ENCODE measurements around the gene DNM3. TPM values are rescaled to one million over a fixed set of nuclear protein-coding genes. Genes with fewer than 3 reads are reported as not detected.

The DNM3 gene
- total and polyA plus RNA-seq, 2 experiments from 2014 or later: 5.2 to 12.2 TPM

DNA sequence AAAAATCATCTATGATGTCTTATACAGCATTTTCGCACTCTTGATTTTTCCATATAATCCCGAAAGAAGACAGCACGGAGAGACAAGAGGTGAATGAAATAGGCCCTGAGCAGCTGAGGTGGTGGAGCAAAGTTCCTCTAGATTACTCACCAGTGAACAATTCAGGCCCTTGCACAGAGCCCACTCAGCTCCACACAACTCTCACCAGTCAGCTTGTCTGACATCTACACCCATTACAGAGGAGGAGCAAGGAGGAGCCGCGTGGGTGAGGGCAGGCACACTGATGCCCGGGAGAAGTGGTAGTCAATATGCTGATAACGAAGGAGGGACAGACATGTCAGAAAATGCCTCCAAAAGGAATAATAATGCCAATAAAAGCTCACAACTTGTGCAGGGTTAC is 59.9 kb downstream of the DNM3 start:
- H3K36me3 ChIP-seq (ENCODE audit: insufficient read depth): no peaks in the 10 kb centered on the region
- Mint-ChIP-seq H3K4me1 (peaks cover 24% of the 10 kb centered on the region), H3K9me3 (no peaks in the 10 kb centered on the region)

More for the DNA sequence above, 59.9 kb downstream of the DNM3 start:
- Histone ChIP-seq H2AFZ (no peak overlapping the region), H3K27ac (ENCODE audit: low read depth) (no peak overlapping the region), H3K27me3 (ENCODE audit: insufficient read depth) (no peaks in the 10 kb centered on the region), H3K4me3 (no peak overlapping the region), H3K9me2 (ENCODE audit: insufficient read depth) (no peaks in the 10 kb centered on the region; the same call in 1 of the 2 replicates), H3F3A (replicated peaks; ENCODE audit: low read depth) (no peaks in the 10 kb centered on the region), H3K4me2 (no peak overlapping the region), H3K79me2 (replicated peaks; ENCODE audit: insufficient read depth) (no peaks in the 10 kb centered on the region), H3K4me1 (ENCODE audit: insufficient read depth) (peaks cover 17% of the 10 kb centered on the region; the same call in 1 of the 2 replicates), H4K20me1 (replicated peaks; ENCODE audit: insufficient read depth) (no peaks in the 10 kb centered on the region)
- no peaks in the 10 kb centered on the region; the same call in 2 of the 3 replicates for H3K36me3 Mint-ChIP-seq (ENCODE audit: low read depth)
- ATAC-seq (no peak), DNase-seq (ENCODE audit: low spot score) (no peak)
- peaks cover 7% of the 10 kb centered on the region for H3K27me3 Mint-ChIP-seq (ENCODE audit: insufficient read depth, low read depth, poor library complexity)
- TF ChIP-seq, protein P1, sequence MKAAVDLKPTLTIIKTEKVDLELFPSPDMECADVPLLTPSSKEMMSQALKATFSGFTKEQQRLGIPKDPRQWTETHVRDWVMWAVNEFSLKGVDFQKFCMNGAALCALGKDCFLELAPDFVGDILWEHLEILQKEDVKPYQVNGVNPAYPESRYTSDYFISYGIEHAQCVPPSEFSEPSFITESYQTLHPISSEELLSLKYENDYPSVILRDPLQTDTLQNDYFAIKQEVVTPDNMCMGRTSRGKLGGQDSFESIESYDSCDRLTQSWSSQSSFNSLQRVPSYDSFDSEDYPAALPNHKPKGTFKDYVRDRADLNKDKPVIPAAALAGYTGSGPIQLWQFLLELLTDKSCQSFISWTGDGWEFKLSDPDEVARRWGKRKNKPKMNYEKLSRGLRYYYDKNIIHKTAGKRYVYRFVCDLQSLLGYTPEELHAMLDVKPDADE (IDR thresholded peaks at IDR 0.05): no peak
- TF ChIP-seq POLR2AphosphoS5 (IDR thresholded peaks at IDR 0.05; ENCODE audit: low read depth) (no peak), NANOG (IDR thresholded peaks at IDR 0.05; ENCODE audit: borderline replicate concordance) (no peak), STAT1 (IDR thresholded peaks at IDR 0.05; ENCODE audit: unreplicated experiment) (no peak), EZH2 (IDR thresholded peaks at IDR 0.05; ENCODE audit: low read depth, unreplicated experiment) (no peak), JUNB (IDR thresholded peaks at IDR 0.05; ENCODE audit: unreplicated experiment) (no peak), ZNF114 (CRISPR knock-in tag; IDR thresholded peaks at IDR 0.05) (no peak), ZNF331 (CRISPR knock-in tag; IDR thresholded peaks at IDR 0.05; ENCODE audit: low read depth) (no peak), CREB1 (CRISPR knock-in tag; IDR thresholded peaks at IDR 0.05; ENCODE audit: low read depth) (no peak), EZH2phosphoT487 (IDR thresholded peaks at IDR 0.05; ENCODE audit: unreplicated experiment) (no peak)
- TF ChIP-seq, protein P2, sequence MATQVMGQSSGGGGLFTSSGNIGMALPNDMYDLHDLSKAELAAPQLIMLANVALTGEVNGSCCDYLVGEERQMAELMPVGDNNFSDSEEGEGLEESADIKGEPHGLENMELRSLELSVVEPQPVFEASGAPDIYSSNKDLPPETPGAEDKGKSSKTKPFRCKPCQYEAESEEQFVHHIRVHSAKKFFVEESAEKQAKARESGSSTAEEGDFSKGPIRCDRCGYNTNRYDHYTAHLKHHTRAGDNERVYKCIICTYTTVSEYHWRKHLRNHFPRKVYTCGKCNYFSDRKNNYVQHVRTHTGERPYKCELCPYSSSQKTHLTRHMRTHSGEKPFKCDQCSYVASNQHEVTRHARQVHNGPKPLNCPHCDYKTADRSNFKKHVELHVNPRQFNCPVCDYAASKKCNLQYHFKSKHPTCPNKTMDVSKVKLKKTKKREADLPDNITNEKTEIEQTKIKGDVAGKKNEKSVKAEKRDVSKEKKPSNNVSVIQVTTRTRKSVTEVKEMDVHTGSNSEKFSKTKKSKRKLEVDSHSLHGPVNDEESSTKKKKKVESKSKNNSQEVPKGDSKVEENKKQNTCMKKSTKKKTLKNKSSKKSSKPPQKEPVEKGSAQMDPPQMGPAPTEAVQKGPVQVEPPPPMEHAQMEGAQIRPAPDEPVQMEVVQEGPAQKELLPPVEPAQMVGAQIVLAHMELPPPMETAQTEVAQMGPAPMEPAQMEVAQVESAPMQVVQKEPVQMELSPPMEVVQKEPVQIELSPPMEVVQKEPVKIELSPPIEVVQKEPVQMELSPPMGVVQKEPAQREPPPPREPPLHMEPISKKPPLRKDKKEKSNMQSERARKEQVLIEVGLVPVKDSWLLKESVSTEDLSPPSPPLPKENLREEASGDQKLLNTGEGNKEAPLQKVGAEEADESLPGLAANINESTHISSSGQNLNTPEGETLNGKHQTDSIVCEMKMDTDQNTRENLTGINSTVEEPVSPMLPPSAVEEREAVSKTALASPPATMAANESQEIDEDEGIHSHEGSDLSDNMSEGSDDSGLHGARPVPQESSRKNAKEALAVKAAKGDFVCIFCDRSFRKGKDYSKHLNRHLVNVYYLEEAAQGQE (IDR thresholded peaks at IDR 0.05; ENCODE audit: unreplicated experiment): no peak
- TF ChIP-seq, protein P3, sequence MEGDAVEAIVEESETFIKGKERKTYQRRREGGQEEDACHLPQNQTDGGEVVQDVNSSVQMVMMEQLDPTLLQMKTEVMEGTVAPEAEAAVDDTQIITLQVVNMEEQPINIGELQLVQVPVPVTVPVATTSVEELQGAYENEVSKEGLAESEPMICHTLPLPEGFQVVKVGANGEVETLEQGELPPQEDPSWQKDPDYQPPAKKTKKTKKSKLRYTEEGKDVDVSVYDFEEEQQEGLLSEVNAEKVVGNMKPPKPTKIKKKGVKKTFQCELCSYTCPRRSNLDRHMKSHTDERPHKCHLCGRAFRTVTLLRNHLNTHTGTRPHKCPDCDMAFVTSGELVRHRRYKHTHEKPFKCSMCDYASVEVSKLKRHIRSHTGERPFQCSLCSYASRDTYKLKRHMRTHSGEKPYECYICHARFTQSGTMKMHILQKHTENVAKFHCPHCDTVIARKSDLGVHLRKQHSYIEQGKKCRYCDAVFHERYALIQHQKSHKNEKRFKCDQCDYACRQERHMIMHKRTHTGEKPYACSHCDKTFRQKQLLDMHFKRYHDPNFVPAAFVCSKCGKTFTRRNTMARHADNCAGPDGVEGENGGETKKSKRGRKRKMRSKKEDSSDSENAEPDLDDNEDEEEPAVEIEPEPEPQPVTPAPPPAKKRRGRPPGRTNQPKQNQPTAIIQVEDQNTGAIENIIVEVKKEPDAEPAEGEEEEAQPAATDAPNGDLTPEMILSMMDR (conservative IDR thresholded peaks at IDR 0.05; ENCODE audit: low read depth in 2 of 2): no peak
- TF ChIP-seq, protein P4, sequence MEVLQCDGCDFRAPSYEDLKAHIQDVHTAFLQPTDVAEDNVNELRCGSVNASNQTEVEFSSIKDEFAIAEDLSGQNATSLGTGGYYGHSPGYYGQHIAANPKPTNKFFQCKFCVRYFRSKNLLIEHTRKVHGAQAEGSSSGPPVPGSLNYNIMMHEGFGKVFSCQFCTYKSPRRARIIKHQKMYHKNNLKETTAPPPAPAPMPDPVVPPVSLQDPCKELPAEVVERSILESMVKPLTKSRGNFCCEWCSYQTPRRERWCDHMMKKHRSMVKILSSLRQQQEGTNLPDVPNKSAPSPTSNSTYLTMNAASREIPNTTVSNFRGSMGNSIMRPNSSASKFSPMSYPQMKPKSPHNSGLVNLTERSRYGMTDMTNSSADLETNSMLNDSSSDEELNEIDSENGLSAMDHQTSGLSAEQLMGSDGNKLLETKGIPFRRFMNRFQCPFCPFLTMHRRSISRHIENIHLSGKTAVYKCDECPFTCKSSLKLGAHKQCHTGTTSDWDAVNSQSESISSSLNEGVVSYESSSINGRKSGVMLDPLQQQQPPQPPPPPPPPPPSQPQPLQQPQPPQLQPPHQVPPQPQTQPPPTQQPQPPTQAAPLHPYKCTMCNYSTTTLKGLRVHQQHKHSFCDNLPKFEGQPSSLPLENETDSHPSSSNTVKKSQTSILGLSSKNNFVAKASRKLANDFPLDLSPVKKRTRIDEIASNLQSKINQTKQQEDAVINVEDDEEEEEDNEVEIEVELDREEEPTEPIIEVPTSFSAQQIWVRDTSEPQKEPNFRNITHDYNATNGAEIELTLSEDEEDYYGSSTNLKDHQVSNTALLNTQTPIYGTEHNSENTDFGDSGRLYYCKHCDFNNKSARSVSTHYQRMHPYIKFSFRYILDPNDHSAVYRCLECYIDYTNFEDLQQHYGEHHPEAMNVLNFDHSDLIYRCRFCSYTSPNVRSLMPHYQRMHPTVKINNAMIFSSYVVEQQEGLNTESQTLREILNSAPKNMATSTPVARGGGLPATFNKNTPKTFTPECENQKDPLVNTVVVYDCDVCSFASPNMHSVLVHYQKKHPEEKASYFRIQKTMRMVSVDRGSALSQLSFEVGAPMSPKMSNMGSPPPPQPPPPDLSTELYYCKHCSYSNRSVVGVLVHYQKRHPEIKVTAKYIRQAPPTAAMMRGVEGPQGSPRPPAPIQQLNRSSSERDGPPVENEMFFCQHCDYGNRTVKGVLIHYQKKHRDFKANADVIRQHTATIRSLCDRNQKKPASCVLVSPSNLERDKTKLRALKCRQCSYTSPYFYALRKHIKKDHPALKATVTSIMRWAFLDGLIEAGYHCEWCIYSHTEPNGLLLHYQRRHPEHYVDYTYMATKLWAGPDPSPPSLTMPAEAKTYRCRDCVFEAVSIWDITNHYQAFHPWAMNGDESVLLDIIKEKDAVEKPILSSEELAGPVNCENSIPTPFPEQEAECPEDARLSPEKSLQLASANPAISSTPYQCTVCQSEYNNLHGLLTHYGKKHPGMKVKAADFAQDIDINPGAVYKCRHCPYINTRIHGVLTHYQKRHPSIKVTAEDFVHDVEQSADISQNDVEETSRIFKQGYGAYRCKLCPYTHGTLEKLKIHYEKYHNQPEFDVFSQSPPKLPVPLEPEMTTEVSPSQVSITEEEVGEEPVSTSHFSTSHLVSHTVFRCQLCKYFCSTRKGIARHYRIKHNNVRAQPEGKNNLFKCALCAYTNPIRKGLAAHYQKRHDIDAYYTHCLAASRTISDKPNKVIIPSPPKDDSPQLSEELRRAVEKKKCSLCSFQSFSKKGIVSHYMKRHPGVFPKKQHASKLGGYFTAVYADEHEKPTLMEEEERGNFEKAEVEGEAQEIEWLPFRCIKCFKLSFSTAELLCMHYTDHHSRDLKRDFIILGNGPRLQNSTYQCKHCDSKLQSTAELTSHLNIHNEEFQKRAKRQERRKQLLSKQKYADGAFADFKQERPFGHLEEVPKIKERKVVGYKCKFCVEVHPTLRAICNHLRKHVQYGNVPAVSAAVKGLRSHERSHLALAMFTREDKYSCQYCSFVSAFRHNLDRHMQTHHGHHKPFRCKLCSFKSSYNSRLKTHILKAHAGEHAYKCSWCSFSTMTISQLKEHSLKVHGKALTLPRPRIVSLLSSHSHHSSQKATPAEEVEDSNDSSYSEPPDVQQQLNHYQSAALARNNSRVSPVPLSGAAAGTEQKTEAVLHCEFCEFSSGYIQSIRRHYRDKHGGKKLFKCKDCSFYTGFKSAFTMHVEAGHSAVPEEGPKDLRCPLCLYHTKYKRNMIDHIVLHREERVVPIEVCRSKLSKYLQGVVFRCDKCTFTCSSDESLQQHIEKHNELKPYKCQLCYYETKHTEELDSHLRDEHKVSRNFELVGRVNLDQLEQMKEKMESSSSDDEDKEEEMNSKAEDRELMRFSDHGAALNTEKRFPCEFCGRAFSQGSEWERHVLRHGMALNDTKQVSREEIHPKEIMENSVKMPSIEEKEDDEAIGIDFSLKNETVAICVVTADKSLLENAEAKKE (CRISPR knock-in tag; IDR thresholded peaks at IDR 0.05): no peak
- no peak overlapping the region for H3K27ac Mint-ChIP-seq
- H3K4me3 Mint-ChIP-seq: no peak overlapping the region
